PC-9 (cell line): ENCODE data around the gene BET1L.

Experiments used
- EZH2 ChIP-seq: fragments of 200-600 bp; sonication (generic); IDR thresholded peaks from 2 replicates; pipeline ENCODE4 v1.8.0; 2017; ENCODE audit warnings: antibody characterized with exemption, low read depth
- TF ChIP-seq, protein P1 (sequence below): fragments of 200-600 bp; sonication (generic); conservative IDR thresholded peaks from 2 replicates; pipeline ENCODE4 v1.6.1; 2017; ENCODE audit warnings: mixed run types, antibody characterized with exemption, mild to moderate bottlenecking, moderate library complexity

DNA sequence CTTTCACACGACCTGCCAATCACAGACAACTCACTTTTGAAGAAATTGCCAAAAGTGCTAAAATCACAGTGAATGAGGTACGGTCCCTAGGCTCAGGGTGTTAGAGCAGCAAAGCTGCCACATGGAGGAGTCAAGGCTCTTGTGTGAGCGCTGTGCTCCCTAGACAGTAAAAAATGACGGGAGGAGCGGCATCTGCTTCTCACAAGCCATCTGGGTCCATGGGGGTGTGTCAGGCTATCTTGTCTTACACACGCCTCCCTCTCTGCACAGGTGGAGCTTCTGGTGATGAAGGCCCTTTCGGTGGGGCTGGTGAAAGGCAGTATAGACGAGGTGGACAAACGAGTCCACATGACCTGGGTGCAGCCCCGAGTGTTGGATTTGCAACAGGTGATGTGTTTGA is 44.4 kb upstream of the BET1L start:
- TF ChIP-seq, protein P1, sequence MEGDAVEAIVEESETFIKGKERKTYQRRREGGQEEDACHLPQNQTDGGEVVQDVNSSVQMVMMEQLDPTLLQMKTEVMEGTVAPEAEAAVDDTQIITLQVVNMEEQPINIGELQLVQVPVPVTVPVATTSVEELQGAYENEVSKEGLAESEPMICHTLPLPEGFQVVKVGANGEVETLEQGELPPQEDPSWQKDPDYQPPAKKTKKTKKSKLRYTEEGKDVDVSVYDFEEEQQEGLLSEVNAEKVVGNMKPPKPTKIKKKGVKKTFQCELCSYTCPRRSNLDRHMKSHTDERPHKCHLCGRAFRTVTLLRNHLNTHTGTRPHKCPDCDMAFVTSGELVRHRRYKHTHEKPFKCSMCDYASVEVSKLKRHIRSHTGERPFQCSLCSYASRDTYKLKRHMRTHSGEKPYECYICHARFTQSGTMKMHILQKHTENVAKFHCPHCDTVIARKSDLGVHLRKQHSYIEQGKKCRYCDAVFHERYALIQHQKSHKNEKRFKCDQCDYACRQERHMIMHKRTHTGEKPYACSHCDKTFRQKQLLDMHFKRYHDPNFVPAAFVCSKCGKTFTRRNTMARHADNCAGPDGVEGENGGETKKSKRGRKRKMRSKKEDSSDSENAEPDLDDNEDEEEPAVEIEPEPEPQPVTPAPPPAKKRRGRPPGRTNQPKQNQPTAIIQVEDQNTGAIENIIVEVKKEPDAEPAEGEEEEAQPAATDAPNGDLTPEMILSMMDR = no peak
- no peak for TF ChIP-seq EZH2
